ENCODE measurements around the gene NOL12.
A peak's percentile ranks its signal among the peaks of the same experiment; 100 is the strongest.

The NOL12 gene

DNA sequence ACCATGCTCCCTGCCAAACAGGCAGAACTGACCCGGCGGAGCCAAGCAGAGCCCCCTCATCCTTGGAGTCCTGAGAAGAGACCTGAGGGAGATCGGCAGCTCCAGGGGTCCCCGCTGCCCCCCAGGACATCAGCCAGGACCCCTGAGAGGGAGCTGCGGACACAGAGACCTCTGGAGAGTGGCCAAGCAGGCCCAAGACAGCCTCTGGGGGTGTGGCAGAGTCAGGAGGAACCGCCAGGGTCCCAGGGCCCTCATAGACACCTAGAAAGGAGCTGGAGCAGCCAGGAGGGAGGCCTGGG, 48.2 kb downstream of the NOL12 start:
- no peak for DNase-seq
- Mint-ChIP-seq H3K27ac (no peak overlapping the region), H3K36me3 (ENCODE audit: low read depth) (peaks cover 5% of the 10 kb centered on the region)

DNA sequence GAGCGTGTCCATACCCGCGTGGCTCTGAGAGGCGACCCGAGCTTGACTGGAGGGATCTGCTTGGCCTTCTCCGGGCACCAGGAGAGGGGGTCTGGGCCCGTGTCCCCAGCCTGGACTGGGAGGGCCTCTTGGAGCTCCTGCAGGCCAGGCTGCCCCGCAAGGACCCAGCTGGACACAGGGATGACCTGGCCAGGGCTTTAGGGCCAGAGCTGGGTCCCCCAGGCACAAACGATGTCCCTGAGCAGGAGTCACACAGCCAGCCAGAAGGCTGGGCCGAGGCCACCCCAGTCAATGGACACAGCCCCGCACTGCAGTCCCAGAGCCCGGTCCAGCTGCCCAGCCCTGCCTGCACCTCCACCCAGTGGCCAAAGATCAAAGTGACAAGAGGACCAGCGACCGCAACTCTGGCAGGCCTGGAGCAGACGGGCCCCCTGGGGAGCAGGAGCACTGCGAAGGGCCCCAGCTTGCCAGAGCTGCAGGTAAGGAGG, 48.9 kb downstream of the NOL12 start:
- Mint-ChIP-seq H3K36me3 (ENCODE audit: low read depth) (peaks cover 3% of the 10 kb centered on the region), H3K27me3 (ENCODE audit: low read depth, poor library complexity) (peaks cover 4% of the 10 kb centered on the region), H3K4me3 (no peak overlapping the region), H3K9me3 (no peaks in the 10 kb centered on the region), H3K4me1 (peaks cover 63% of the 10 kb centered on the region), H3K27ac (no peak overlapping the region)
- peak; percentile 53 for TF ChIP-seq CTCF (IDR thresholded peaks at IDR 0.05)
- peak; percentile 72 for DNase-seq

More for the DNA sequence above, 48.2 kb downstream of the NOL12 start:
- Mint-ChIP-seq H3K4me1 (peaks cover 61% of the 10 kb centered on the region), H3K9me3 (no peaks in the 10 kb centered on the region), H3K27me3 (ENCODE audit: low read depth, poor library complexity) (peaks cover 4% of the 10 kb centered on the region), H3K4me3 (no peak overlapping the region)
- no peak for TF ChIP-seq CTCF (IDR thresholded peaks at IDR 0.05)

DNA sequence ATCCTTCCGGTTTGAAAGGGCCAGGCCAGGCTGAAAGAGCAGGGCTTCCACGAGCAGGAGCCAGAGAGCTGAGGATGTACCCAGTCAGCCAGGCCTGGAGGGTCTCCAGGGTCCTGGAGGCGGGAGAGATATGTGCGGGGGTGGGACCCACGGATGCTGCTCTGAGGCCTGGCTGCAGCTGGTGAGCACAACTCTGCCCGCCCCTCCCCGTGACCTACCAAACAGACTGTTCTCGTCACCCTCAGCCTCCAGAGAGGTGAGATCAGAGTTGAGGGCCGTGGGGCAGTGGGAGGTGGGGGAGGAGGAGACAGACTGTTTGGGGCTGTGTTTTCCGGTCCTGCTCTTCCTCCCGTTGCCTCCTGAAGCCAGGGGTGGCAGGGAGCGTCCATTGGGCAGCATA, 52.9 kb downstream of the NOL12 start:
- DNase-seq, result no peak
- H3K9me3 Mint-ChIP-seq, result no peaks in the 10 kb centered on the region
- no peaks in the 10 kb centered on the region for H3K36me3 Mint-ChIP-seq (ENCODE audit: low read depth)
- H3K27me3 Mint-ChIP-seq (ENCODE audit: low read depth, poor library complexity), result peaks cover 3% of the 10 kb centered on the region
- TF ChIP-seq CTCF (IDR thresholded peaks at IDR 0.05), result no peak
- no peak overlapping the region for H3K4me3 Mint-ChIP-seq
- H3K4me1 Mint-ChIP-seq, result peaks cover 63% of the 10 kb centered on the region
- H3K27ac Mint-ChIP-seq, result peak overlapping the region; percentile 84

DNA sequence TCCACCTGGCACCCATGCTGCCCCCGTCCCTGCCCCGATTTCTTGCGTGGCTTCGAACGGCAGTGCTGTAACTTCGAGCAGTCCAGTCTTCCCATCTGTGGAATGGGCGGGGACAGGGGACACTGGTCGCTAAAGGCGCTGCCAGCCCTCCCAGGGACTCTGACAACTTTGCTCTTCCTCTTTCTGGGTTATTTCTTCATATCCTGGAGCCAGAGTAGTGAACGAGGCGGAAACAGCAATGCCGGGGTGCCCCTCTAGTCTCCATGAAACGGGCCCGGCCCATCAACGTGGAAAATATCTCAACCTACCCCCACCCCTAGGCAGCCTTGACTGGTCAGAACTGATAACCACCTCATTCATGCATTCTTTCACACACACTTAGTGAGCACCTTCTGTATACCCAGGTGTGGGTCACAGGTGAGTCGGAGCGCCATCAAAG, 53.5 kb downstream of the NOL12 start:
- no peaks in the 10 kb centered on the region for H3K27me3 Mint-ChIP-seq (ENCODE audit: low read depth, poor library complexity)
- H3K36me3 Mint-ChIP-seq (ENCODE audit: low read depth), result no peaks in the 10 kb centered on the region
- no peaks in the 10 kb centered on the region for H3K9me3 Mint-ChIP-seq
- peak overlapping the region; percentile 29 for H3K27ac Mint-ChIP-seq
- no peak overlapping the region for H3K4me3 Mint-ChIP-seq
- peaks cover 64% of the 10 kb centered on the region for H3K4me1 Mint-ChIP-seq
- no peak for TF ChIP-seq CTCF (IDR thresholded peaks at IDR 0.05)
- DNase-seq, result no peak

GRCh38 chr22:37740455-37741311, 54.5 kb downstream of the NOL12 start:
- Mint-ChIP-seq H3K4me3 (no peak overlapping the region), H3K27ac (peak overlapping the region; percentile 77), H3K27me3 (ENCODE audit: low read depth, poor library complexity) (peaks cover 2% of the 10 kb centered on the region), H3K9me3 (no peaks in the 10 kb centered on the region), H3K36me3 (ENCODE audit: low read depth) (no peaks in the 10 kb centered on the region), H3K4me1 (peaks cover 66% of the 10 kb centered on the region)
- no peak for TF ChIP-seq CTCF (IDR thresholded peaks at IDR 0.05)
- DNase-seq, result no peak

DNA sequence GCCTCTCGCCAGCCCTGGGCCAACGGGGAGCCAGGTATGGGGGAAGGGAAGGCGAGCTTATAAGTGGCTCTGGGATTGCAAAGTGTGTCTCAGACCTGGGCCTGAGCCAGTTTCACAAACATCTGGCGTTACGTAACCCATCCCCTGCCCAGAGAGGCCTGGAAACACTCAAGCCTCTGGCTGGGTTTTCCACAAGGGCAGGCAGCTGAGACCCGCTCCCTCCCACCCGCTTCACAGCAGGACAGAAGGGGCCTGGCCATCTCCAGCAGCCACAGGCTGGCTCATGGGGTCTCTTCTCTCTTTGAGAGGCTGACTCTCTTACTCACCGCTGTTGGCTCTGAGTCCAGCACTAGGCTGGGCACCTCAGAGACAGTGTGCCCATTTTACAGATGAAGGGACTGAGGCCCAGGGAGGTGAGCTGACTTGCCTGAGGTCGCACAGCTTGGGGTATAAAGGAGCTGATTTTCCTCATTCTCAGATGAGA, 55.2 kb downstream of the NOL12 start:
- Mint-ChIP-seq H3K27ac (peak overlapping the region; percentile 77), H3K4me3 (no peak overlapping the region), H3K4me1 (peaks cover 66% of the 10 kb centered on the region), H3K9me3 (no peaks in the 10 kb centered on the region), H3K27me3 (ENCODE audit: low read depth, poor library complexity) (peaks cover 2% of the 10 kb centered on the region), H3K36me3 (ENCODE audit: low read depth) (no peaks in the 10 kb centered on the region)
- DNase-seq, result no peak
- TF ChIP-seq CTCF (IDR thresholded peaks at IDR 0.05), result no peak

All from nephron progenitor cell (in vitro differentiated cells).